ENCODE data around the gene SLC40A1.
"Not testable (repeated sequence)": the region's sequence is repeated elsewhere in the genome, so short reads cannot be mapped to it uniquely, and the experiment has no call there.

Gene SLC40A1

DNA sequence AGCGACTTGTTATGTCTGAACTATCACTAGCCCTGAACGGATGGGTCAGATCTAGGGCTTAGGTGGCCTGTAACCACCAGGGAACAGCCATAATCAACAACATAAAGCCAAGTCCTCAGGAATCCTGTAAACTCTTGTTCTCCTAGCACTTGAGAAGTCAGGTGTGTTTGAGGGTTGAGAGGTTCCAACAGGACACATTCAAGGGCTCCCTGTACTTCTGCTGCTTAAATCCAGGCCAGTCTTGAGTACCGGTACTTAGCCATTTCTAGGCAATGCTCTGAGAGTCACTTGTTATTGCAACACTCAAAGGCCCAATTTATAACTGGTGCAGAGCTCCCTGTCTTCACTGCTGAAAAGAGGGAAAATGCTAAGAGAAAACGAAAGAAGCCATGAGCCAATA, 21.6 kb upstream of the SLC40A1 start:
- TF ChIP-seq EZH2phosphoT487 (IDR thresholded peaks at IDR 0.05; ENCODE audit: borderline replicate concordance): no peak
- TF ChIP-seq, protein P1, sequence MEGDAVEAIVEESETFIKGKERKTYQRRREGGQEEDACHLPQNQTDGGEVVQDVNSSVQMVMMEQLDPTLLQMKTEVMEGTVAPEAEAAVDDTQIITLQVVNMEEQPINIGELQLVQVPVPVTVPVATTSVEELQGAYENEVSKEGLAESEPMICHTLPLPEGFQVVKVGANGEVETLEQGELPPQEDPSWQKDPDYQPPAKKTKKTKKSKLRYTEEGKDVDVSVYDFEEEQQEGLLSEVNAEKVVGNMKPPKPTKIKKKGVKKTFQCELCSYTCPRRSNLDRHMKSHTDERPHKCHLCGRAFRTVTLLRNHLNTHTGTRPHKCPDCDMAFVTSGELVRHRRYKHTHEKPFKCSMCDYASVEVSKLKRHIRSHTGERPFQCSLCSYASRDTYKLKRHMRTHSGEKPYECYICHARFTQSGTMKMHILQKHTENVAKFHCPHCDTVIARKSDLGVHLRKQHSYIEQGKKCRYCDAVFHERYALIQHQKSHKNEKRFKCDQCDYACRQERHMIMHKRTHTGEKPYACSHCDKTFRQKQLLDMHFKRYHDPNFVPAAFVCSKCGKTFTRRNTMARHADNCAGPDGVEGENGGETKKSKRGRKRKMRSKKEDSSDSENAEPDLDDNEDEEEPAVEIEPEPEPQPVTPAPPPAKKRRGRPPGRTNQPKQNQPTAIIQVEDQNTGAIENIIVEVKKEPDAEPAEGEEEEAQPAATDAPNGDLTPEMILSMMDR (conservative IDR thresholded peaks at IDR 0.05; ENCODE audit: low read length): no peak
- H3K27me3 ChIP-seq (ENCODE audit: insufficient read depth, low read length, poor library complexity, severe bottlenecking): no peaks in the 10 kb centered on the region
- H3K9ac ChIP-seq (ENCODE audit: low read depth, low read length, poor library complexity, severe bottlenecking): no peak overlapping the region
- H3F3A ChIP-seq (ENCODE audit: low read depth): no peaks in the 10 kb centered on the region
- no peak overlapping the region for H2AFZ ChIP-seq (ENCODE audit: low read length)
- H3K9me3 ChIP-seq (ENCODE audit: insufficient read depth, low read depth, low read length): no peaks in the 10 kb centered on the region
- peaks cover under 1% of the 10 kb centered on the region for H3K4me1 ChIP-seq (ENCODE audit: insufficient read depth, low read length, poor library complexity, severe bottlenecking)
- no peaks in the 10 kb centered on the region for H3K36me3 ChIP-seq (ENCODE audit: insufficient read depth, low read length)
- no peak overlapping the region for H3K4me2 ChIP-seq (ENCODE audit: low read depth, low read length, poor library complexity, severe bottlenecking)
- no peaks in the 10 kb centered on the region for H4K20me1 ChIP-seq (ENCODE audit: insufficient read depth, low read length, poor library complexity, severe bottlenecking)
- no peaks in the 10 kb centered on the region for H3K9me2 ChIP-seq (replicated peaks; ENCODE audit: low read depth, low read length)
- H3K4me3 ChIP-seq (ENCODE audit: low read length, poor library complexity, severe bottlenecking): no peak overlapping the region
- H3K79me2 ChIP-seq (ENCODE audit: insufficient read depth, low read length): no peaks in the 10 kb centered on the region

DNA sequence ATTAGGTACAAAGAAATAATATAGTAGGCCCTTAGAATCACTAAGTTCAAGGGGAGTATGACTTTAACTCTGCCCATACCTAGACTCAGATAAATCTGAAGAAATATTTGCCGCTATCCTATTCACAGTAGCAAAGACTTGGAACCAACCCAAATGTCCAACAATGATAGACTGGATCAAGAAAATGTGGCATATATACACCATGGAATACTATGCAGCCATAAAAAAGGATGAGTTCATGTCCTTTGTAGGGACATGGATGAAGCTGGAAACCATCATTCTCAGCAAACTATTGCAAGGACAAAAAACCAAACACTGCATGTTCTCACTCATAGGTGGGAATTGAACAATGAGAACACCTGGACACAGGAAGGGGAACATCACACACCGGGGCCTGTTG, 21.1 kb upstream of the SLC40A1 start:
- not testable (repeated sequence) for H3K36me3 ChIP-seq (ENCODE audit: insufficient read depth, low read length); H3K4me2 ChIP-seq (ENCODE audit: low read depth, low read length, poor library complexity, severe bottlenecking); H3K9me2 ChIP-seq (replicated peaks; ENCODE audit: low read depth, low read length)

DNA sequence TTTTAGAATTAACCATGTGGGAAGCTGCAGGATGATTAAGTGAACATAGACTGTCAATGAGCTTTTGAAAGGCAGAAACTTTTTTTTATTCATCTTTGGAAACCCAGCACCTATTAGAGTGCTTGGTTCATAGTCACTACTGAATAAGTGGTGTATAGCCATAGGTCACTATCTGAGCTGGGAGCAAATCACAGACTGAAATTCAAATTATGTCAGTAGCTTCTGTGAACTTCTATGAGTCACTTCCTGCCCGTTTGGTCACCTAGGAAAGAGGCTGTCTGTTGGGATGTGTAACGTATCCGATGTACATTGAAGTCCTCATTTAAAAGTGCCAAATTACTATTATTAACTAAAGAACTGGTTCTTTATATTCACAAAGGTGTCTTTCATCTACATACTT, 20.5 kb upstream of the SLC40A1 start:
- Histone ChIP-seq H3K9me3 (ENCODE audit: insufficient read depth, low read depth, low read length) (no peaks in the 10 kb centered on the region), H2AFZ (ENCODE audit: low read length) (no peak overlapping the region)
- TF ChIP-seq, protein P1 (conservative IDR thresholded peaks at IDR 0.05; ENCODE audit: low read length): no peak
- no peak for TF ChIP-seq EZH2phosphoT487 (IDR thresholded peaks at IDR 0.05; ENCODE audit: borderline replicate concordance)

More for the DNA sequence above, 21.1 kb upstream of the SLC40A1 start:
- not testable (repeated sequence) for H3K27me3 ChIP-seq (ENCODE audit: insufficient read depth, low read length, poor library complexity, severe bottlenecking); H3F3A ChIP-seq (ENCODE audit: low read depth); H3K79me2 ChIP-seq (ENCODE audit: insufficient read depth, low read length); H4K20me1 ChIP-seq (ENCODE audit: insufficient read depth, low read length, poor library complexity, severe bottlenecking); H3K9ac ChIP-seq (ENCODE audit: low read depth, low read length, poor library complexity, severe bottlenecking); H3K9me3 ChIP-seq (ENCODE audit: insufficient read depth, low read depth, low read length); H2AFZ ChIP-seq (ENCODE audit: low read length); H3K4me1 ChIP-seq (ENCODE audit: insufficient read depth, low read length, poor library complexity, severe bottlenecking); H3K4me3 ChIP-seq (ENCODE audit: low read length, poor library complexity, severe bottlenecking)

DNA sequence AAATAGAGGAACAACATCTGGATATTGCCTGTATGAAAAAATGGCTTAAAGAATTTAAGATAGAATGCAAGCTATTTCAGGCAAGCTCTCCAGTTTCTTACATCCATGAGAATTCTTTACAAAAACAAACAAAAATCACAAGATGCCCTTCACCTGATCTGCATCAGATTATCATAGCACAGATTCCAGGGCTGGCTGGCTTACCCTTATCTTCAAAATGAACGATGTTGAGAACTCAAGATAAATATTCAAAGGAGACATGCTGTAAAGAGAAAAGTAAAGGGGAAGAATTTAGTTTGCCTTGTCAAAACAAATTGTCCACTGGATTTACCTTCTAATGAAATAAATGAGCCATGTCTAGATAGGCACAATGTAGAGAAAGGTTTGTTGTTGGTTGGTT, 18.7 kb upstream of the SLC40A1 start:
- no peak for TF ChIP-seq EZH2phosphoT487 (IDR thresholded peaks at IDR 0.05; ENCODE audit: borderline replicate concordance)
- TF ChIP-seq, protein P1 (conservative IDR thresholded peaks at IDR 0.05; ENCODE audit: low read length): no peak
- Histone ChIP-seq H3K9ac (ENCODE audit: low read depth, low read length, poor library complexity, severe bottlenecking) (no peak overlapping the region), H3K79me2 (ENCODE audit: insufficient read depth, low read length) (no peaks in the 10 kb centered on the region), H4K20me1 (ENCODE audit: insufficient read depth, low read length, poor library complexity, severe bottlenecking) (no peaks in the 10 kb centered on the region), H3K4me3 (ENCODE audit: low read length, poor library complexity, severe bottlenecking) (no peak overlapping the region), H3K9me3 (ENCODE audit: insufficient read depth, low read depth, low read length) (no peaks in the 10 kb centered on the region), H3F3A (ENCODE audit: low read depth) (no peaks in the 10 kb centered on the region), H3K27me3 (ENCODE audit: insufficient read depth, low read length, poor library complexity, severe bottlenecking) (no peaks in the 10 kb centered on the region), H2AFZ (ENCODE audit: low read length) (no peak overlapping the region), H3K4me1 (ENCODE audit: insufficient read depth, low read length, poor library complexity, severe bottlenecking) (no peaks in the 10 kb centered on the region), H3K4me2 (ENCODE audit: low read depth, low read length, poor library complexity, severe bottlenecking) (no peak overlapping the region), H3K9me2 (replicated peaks; ENCODE audit: low read depth, low read length) (no peaks in the 10 kb centered on the region), H3K36me3 (ENCODE audit: insufficient read depth, low read length) (no peaks in the 10 kb centered on the region)

More for the DNA sequence above, 20.5 kb upstream of the SLC40A1 start:
- Histone ChIP-seq H3K9me2 (replicated peaks; ENCODE audit: low read depth, low read length) (no peaks in the 10 kb centered on the region), H3K27me3 (ENCODE audit: insufficient read depth, low read length, poor library complexity, severe bottlenecking) (no peaks in the 10 kb centered on the region), H3K36me3 (ENCODE audit: insufficient read depth, low read length) (no peaks in the 10 kb centered on the region), H3K79me2 (ENCODE audit: insufficient read depth, low read length) (no peaks in the 10 kb centered on the region), H4K20me1 (ENCODE audit: insufficient read depth, low read length, poor library complexity, severe bottlenecking) (no peaks in the 10 kb centered on the region), H3K9ac (ENCODE audit: low read depth, low read length, poor library complexity, severe bottlenecking) (no peak overlapping the region), H3K4me1 (ENCODE audit: insufficient read depth, low read length, poor library complexity, severe bottlenecking) (no peaks in the 10 kb centered on the region), H3K4me3 (ENCODE audit: low read length, poor library complexity, severe bottlenecking) (no peak overlapping the region), H3F3A (ENCODE audit: low read depth) (no peaks in the 10 kb centered on the region), H3K4me2 (ENCODE audit: low read depth, low read length, poor library complexity, severe bottlenecking) (no peak overlapping the region)
